PC-3 (cell line): ENCODE results near the gene MAP2K3. TPM values are rescaled to one million over a fixed set of nuclear protein-coding genes. Genes with fewer than 3 reads are reported as not detected.

ENCODE experiments used
- ATAC-seq: fragments of 200-7000 bp; cut with Tn5 transposase; 2 replicates; pipeline ENCODE4 v1.9.1; 2020; ENCODE audit warnings: mild to moderate bottlenecking, moderate library complexity
- BruUV-seq: library from RNA; stranded (reverse); fragments of 400-500 nt; replicated peaks from 2 replicates; lab custom pipeline; 2021; lab: Mats Ljungman, UMichigan
- CTCF ChIA-PET: fragments of 300-600 bp; sonication (Branson Sonifier 250); formaldehyde crosslinking; loops from one replicate; lab custom pipeline; 2022; ENCODE audit warnings: antibody characterized with exemption; lab: Charles Lee
- POLR2A ChIA-PET: fragments of 300-600 bp; sonication (Branson Sonifier 250); formaldehyde crosslinking; loops from one replicate; lab custom pipeline; 2022; ENCODE audit warnings: antibody characterized with exemption; ENCODE audit not compliant: unreplicated experiment; lab: Charles Lee
- DNase-seq: peaks from one replicate; pipeline ENCODE4 v3.0.0-alpha.2; 2015
- H2AFZ ChIP-seq: fragments of 300-600 bp; sonication (generic); 2 replicates; pipeline ENCODE4 v1.6.0; 2016; ENCODE audit warnings: antibody characterized with exemption, low read length
- H3F3A ChIP-seq: fragments of 300-600 bp; sonication (generic); one replicate; pipeline ENCODE4 v1.6.0; 2017; ENCODE audit warnings: antibody characterized with exemption, low read length, control low read depth, mild to moderate bottlenecking; ENCODE audit not compliant: unreplicated experiment
- H3K27ac ChIP-seq: fragments of 300-600 bp; sonication (generic); 2 replicates; pipeline ENCODE4 v1.5.1; 2016; ENCODE audit warnings: mild to moderate bottlenecking, low read length
- H3K27me3 ChIP-seq: fragments of 300-600 bp; sonication (generic); 2 replicates; pipeline ENCODE4 v1.6.1; 2016; ENCODE audit warnings: low read length, mixed read lengths
- H3K36me3 ChIP-seq: fragments of 300-600 bp; sonication (generic); 2 replicates; pipeline ENCODE4 v1.6.1; 2016; ENCODE audit warnings: low read depth, mixed run types, low read length, mixed read lengths
- H3K4me1 ChIP-seq: fragments of 300-600 bp; sonication (generic); 2 replicates; pipeline ENCODE4 v1.5.1; 2016; ENCODE audit warnings: low read length; ENCODE audit not compliant: insufficient read depth
- H3K4me2 ChIP-seq: fragments of 300-600 bp; sonication (generic); 2 replicates; pipeline ENCODE4 v1.6.0; 2016; ENCODE audit warnings: low read length
- H3K4me3 ChIP-seq: fragments of 300-600 bp; sonication (generic); 2 replicates; pipeline ENCODE4 v1.5.1; 2016; ENCODE audit warnings: mild to moderate bottlenecking, low read length, mixed read lengths
- H3K79me2 ChIP-seq: fragments of 300-600 bp; sonication (generic); 2 replicates; pipeline ENCODE4 v1.6.1; 2017; ENCODE audit warnings: low read length, mixed read lengths
- H3K9ac ChIP-seq: fragments of 300-600 bp; sonication (generic); 2 replicates; pipeline ENCODE4 v1.6.0; 2016; ENCODE audit warnings: mild to moderate bottlenecking, low read length
- H3K9me2 ChIP-seq: fragments of 300-600 bp; sonication (generic); replicated peaks from 2 replicates; pipeline ENCODE4 v1.6.1; 2016; ENCODE audit warnings: mixed run types, low read length, mixed read lengths
- H3K9me3 ChIP-seq: fragments of 300-600 bp; sonication (generic); 2 replicates; pipeline ENCODE4 v1.6.1; 2016; ENCODE audit warnings: low read length, mixed read lengths
- H4K20me1 ChIP-seq: fragments of 300-600 bp; sonication (generic); 2 replicates; pipeline ENCODE4 v1.6.1; 2016; ENCODE audit warnings: low read length, mixed read lengths
- CTCF ChIP-seq: fragments of 300-600 bp; sonication (generic); conservative IDR thresholded peaks from 2 replicates; pipeline ENCODE4 v1.5.1; 2017; ENCODE audit warnings: antibody characterized with exemption, low read depth, mild to moderate bottlenecking, low read length
- EZH2 ChIP-seq: fragments of 300-600 bp; sonication (generic); IDR thresholded peaks from one replicate; pipeline ENCODE4 v1.6.1; 2017; ENCODE audit warnings: antibody characterized with exemption, mild to moderate bottlenecking, low read length; ENCODE audit not compliant: unreplicated experiment
- EZH2phosphoT487 ChIP-seq: fragments of 300-600 bp; sonication (generic); IDR thresholded peaks from 2 replicates; pipeline ENCODE4 v1.6.1; 2018; ENCODE audit warnings: mild to moderate bottlenecking, antibody characterized with exemption, low read length, borderline replicate concordance
- intact Hi-C: fragments of 100-400 bp; cut with micrococcal nuclease; formaldehyde crosslinking; loops from 2 replicates; pipeline ENCODE4 v1.9.0; 2023
- total RNA-seq: library from RNA; depleted of rRNA; stranded (reverse); fragments of >200 nt; gene quantifications from 2 replicates; pipeline ENCODE4 v1.2.3, GENCODE V29; 2014

The MAP2K3 gene
- total RNA-seq, 1 experiment from 2014 or later = 54.0 TPM

DNA sequence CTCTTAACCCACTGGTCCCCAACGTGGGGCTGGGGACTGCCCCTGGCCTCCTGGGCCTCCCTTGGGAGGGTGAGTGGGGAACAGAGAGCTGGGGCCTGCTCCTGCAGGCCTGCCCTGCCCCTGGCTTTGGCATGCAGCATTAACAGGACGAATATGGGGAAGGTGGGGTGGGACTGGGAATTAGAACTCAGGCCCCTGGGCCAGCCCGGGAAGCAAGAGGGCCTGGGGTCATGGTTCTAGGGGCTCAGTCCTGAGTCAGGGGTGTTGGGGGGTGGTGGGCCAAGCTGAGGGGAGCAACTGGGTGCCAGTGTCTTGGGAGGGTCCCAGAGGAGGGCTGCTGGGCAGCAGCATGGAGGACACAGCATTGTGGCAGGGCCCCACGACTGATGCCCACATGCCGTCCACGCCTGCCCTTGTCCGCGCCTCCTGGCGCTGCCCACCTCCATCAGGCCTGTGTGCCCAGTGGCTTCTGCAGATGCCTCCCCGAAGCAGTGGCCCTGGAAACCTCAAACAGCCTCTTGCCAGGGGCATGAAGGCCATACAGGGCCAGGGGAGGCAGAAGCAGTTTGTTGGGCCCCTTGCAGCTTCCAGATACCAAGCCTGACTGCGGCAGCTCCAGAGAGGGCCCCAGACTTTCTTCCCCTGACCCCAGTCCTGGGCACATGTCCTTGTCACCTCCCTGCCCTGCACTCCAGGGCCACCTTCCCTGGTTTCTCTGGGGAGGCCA is 4.8 kb downstream of the MAP2K3 start:
- peaks cover 96% of the 10 kb centered on the region for H3K79me2 ChIP-seq
- H2AFZ ChIP-seq = no peak overlapping the region
- H3K4me3 ChIP-seq = no peak overlapping the region
- peaks cover 5% of the 10 kb centered on the region; the same call in 1 of the 2 replicates for H3K36me3 ChIP-seq
- H3F3A ChIP-seq = no peaks in the 10 kb centered on the region
- H3K27ac ChIP-seq = no peak overlapping the region
- H3K9me2 ChIP-seq = no peaks in the 10 kb centered on the region
- ChIA-PET CTCF (interaction anchor here (0.8 kb wide), 1 partner anchor 9 kb away, joined by 3 read pairs; no protein-coding TSS in a partner anchor), POLR2A (interaction anchor here (0.6 kb wide), 1 partner anchor 190 kb away, joined by 17 read pairs; no protein-coding TSS in a partner anchor)
- H3K4me1 ChIP-seq = peaks cover 35% of the 10 kb centered on the region
- BruUV-seq = no TSS peak
- intact Hi-C loops = no loop called here
- H3K9ac ChIP-seq = no peak overlapping the region
- peak overlapping the region; percentile 81 for H3K4me2 ChIP-seq
- no peaks in the 10 kb centered on the region for H3K9me3 ChIP-seq
- peaks cover 5% of the 10 kb centered on the region; the same call in 1 of the 2 replicates for H3K27me3 ChIP-seq
- H4K20me1 ChIP-seq = peaks cover 80% of the 10 kb centered on the region
- ATAC-seq (no peak), DNase-seq (no peak)
- TF ChIP-seq EZH2 = no peak
- TF ChIP-seq EZH2phosphoT487 = no peak
- no peak for TF ChIP-seq CTCF

DNA sequence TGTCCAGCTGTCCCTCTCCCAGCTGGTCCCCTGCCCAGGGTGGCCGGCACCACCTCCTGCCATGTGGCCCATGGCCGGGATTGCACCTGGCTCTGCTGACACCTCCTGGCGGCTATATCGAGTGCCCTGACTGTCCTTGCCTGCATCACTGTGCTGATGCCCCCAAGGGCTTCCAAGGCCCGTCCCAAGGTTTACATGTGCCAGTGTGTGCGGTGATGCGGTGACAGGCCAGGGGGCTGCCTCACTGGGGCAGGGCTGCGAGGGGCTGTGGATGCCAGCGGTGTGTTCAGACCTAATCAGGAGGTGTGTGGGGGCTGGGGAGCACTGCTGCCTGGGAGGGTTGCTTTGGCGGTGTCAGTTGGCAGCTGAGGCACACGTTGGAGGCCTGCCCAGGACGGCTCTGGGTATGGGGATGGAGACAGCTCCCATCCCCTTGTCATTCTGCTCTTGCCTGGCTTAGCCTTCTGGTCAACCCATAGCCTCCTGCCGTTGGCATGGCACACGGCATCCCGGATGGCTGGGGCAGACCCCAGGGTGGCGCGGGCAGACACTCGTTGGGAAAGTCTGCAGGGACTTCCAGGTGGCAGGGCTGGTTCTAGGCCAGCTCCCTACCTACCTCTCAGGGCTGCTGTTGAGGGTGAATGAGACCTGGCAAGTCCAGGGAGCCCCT is 5.5 kb downstream of the MAP2K3 start:
- intact Hi-C loops = no loop called here
- Histone ChIP-seq H2AFZ (no peak overlapping the region), H3F3A (no peaks in the 10 kb centered on the region), H3K4me3 (no peak overlapping the region), H3K27ac (no peak overlapping the region), H3K9ac (no peak overlapping the region), H3K4me1 (peaks cover 35% of the 10 kb centered on the region), H3K9me2 (no peaks in the 10 kb centered on the region), H4K20me1 (peaks cover 83% of the 10 kb centered on the region), H3K27me3 (peaks cover 5% of the 10 kb centered on the region; the same call in 1 of the 2 replicates), H3K4me2 (no peak overlapping the region), H3K9me3 (no peaks in the 10 kb centered on the region), H3K36me3 (peaks cover 5% of the 10 kb centered on the region; the same call in 1 of the 2 replicates), H3K79me2 (peaks cover 98% of the 10 kb centered on the region)
- no peak for TF ChIP-seq EZH2phosphoT487
- TF ChIP-seq EZH2 = no peak
- TF ChIP-seq CTCF = no peak
- CTCF ChIA-PET = interaction anchor here (0.8 kb wide), 1 partner anchor 10 kb away, joined by 3 read pairs; no protein-coding TSS in a partner anchor
- no peak for DNase-seq
- POLR2A ChIA-PET = interaction anchor here (0.6 kb wide), 1 partner anchor 191 kb away, joined by 17 read pairs; no protein-coding TSS in a partner anchor
- BruUV-seq = no TSS peak
- ATAC-seq = no peak
